Chondrocyte (in vitro differentiated cells): ENCODE data around the gene RFX4. TPM values are rescaled to one million over a fixed set of nuclear protein-coding genes. Genes with fewer than 3 reads are reported as not detected.
A peak's percentile ranks its signal among the peaks of the same experiment; 100 is the strongest.

Source experiments
- DNase-seq: peaks from one replicate; pipeline ENCODE4 v3.0.0; 2021; ENCODE audit warnings: mixed read lengths, low spot score
- H3K27ac Mint-ChIP-seq: one replicate; pipeline ENCODE4 v1.8.0; 2021; ENCODE audit warnings: mild to moderate bottlenecking, moderate library complexity, mixed read lengths; ENCODE audit not compliant: unreplicated experiment
- H3K27me3 Mint-ChIP-seq: 2 replicates; pipeline ENCODE4 v1.8.0; 2021; ENCODE audit warnings: low read depth, mixed read lengths
- H3K36me3 Mint-ChIP-seq: 2 replicates; pipeline ENCODE4 v1.8.0; 2021; ENCODE audit warnings: low read depth, mixed read lengths
- H3K4me1 Mint-ChIP-seq: 2 replicates; pipeline ENCODE4 v1.8.0; 2021; ENCODE audit warnings: low read depth, mild to moderate bottlenecking, mixed read lengths
- H3K4me3 Mint-ChIP-seq: one replicate; pipeline ENCODE4 v1.8.0; 2021; ENCODE audit warnings: mild to moderate bottlenecking, moderate library complexity, mixed read lengths; ENCODE audit not compliant: unreplicated experiment
- H3K9me3 Mint-ChIP-seq: 2 replicates; pipeline ENCODE4 v1.8.0; 2021; ENCODE audit warnings: low read depth, mixed read lengths
- long read RNA-seq: library from polyadenylated mRNA; stranded (forward); transcript quantifications from one replicate; pipeline ENCODE4 v2.0.0, GENCODE V29; 2021
- total RNA-seq: library from RNA; stranded (reverse); gene quantifications from 3 replicates; pipeline ENCODE4 v1.2.1, GENCODE V29; 2021
- TF ChIP-seq, protein P1 (sequence below): fragments of 200-600 bp; sonication (generic); IDR thresholded peaks from 2 replicates; pipeline ENCODE4 v1.5.0; 2021; ENCODE audit warnings: antibody characterized with exemption, mild to moderate bottlenecking, moderate library complexity

The RFX4 gene
- not detected in 3 replicates for total RNA-seq
- long read RNA-seq, partial matches to known transcripts = 0 of 1 reads
- long read RNA-seq, other reads (novel, unspliced or antisense) = 1 of 1 reads

DNA sequence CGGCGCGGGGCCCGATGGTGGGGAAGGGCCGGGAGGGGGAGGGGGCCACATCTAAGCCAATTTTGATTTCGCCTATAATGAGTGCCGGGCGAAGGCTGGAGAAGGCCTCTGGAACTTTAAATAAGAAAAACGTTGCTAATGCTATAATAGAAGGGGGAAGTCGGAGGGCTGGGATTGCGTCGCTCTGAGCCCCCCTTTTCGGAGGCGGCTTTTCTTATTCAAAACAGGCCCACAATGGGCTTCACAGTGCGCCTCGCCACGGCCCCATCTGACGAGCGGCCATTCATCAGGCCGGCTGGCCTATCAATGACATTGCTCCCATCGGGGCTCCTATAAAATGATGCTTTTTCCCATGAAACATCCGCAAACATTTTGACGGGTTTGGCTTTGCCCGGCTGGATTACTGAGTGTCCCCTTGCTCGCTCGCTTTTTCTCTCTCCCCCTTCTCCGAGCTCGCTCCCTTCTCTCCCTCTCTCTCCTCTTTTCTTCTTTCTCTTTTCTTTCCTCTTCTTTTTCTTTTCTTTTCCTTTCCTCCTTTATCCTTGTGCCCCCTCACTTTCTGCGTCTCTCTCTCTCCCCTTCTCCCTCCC lies at the start of gene RFX4:
TSS of gene RFX4 (plus strand) at position 364 of the 590 bp plus-strand sequence. CDS start 317 bp downstream, outside the sequence.
- DNase-seq = no peak
- Mint-ChIP-seq H3K27ac (no peak within 1 kb of the TSS), H3K9me3 (no peaks in the 10 kb centered on the region), H3K27me3 (peaks cover 82% of the 10 kb centered on the region), H3K36me3 (no peaks in the 10 kb centered on the region), H3K4me1 (peaks cover 47% of the 10 kb centered on the region), H3K4me3 (peak within 1 kb of the TSS; percentile 54)
- TF ChIP-seq, protein P1, sequence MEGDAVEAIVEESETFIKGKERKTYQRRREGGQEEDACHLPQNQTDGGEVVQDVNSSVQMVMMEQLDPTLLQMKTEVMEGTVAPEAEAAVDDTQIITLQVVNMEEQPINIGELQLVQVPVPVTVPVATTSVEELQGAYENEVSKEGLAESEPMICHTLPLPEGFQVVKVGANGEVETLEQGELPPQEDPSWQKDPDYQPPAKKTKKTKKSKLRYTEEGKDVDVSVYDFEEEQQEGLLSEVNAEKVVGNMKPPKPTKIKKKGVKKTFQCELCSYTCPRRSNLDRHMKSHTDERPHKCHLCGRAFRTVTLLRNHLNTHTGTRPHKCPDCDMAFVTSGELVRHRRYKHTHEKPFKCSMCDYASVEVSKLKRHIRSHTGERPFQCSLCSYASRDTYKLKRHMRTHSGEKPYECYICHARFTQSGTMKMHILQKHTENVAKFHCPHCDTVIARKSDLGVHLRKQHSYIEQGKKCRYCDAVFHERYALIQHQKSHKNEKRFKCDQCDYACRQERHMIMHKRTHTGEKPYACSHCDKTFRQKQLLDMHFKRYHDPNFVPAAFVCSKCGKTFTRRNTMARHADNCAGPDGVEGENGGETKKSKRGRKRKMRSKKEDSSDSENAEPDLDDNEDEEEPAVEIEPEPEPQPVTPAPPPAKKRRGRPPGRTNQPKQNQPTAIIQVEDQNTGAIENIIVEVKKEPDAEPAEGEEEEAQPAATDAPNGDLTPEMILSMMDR = no peak

DNA sequence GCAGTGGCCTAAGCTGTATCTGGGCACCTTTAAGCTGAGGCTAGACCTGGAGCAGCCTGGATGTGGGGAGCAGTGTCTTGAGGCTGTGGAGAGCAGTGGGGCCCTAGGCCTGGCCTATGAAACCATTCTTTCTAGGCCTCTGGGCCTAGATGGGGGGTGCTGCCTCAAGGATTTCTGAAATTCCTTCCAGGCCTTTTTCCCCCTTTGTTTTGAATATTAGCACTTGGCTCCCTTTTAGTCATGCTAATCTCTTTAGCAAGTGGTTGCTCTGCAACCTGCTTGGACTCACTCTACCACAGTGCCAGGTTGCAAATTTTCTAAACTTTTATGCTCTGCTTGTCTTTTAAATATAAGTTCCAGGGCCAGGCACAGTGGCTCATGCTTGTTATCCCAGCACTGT lies 41.6 kb upstream of the RFX4 start:
- no peak for DNase-seq
- peaks cover 1% of the 10 kb centered on the region for H3K27me3 Mint-ChIP-seq
- H3K9me3 Mint-ChIP-seq = peaks cover 8% of the 10 kb centered on the region
- no peak overlapping the region for H3K27ac Mint-ChIP-seq
- no peak overlapping the region for H3K4me3 Mint-ChIP-seq
- H3K4me1 Mint-ChIP-seq = no peaks in the 10 kb centered on the region
- H3K36me3 Mint-ChIP-seq = no peaks in the 10 kb centered on the region
- TF ChIP-seq, protein P1 = no peak

DNA sequence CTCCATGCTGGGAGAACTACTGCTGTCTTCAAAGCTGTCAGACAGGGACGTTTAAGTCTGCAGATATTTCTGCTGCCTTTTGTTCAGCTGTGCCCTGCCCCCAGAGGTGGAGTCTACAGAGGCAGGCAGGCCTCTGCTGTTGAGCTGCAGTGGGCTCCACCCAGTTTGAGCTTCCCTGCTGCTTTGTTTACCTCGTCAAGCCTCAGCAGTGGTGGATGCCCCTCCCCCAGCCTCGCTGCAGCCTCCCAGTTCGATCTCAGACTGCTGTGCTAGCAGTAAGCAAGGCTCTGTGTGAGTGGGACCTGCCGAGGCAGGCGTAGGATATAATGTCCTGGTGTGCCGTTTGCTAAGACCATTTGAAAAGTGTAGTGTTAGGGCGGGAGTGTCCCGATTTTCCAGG lies 31.4 kb upstream of the RFX4 start:
- Mint-ChIP-seq H3K27ac (no peak overlapping the region), H3K9me3 (peaks cover 20% of the 10 kb centered on the region), H3K4me1 (no peaks in the 10 kb centered on the region), H3K36me3 (peaks cover 4% of the 10 kb centered on the region), H3K27me3 (peaks cover 26% of the 10 kb centered on the region), H3K4me3 (no peak overlapping the region)
- DNase-seq = no peak
- TF ChIP-seq, protein P1 = no peak

DNA sequence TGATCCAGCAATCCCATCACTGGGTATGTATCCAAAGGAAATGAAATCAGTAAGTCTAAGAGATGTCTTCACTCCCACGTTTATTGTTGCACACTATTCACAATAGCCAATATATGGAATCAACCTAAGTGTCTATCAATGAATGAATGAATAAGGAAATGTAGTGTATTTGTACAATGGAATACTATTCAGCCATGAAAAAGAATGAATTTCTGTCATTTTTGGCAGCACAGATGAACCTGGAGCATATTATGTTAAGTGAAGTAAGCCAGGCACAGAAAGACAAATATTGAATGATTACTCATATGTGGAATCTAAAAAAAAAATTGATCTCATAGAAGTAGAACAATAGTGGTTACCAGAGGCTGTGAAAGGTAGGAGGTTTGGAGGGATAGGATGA lies 30.6 kb upstream of the RFX4 start:
- TF ChIP-seq, protein P1 = no peak
- Mint-ChIP-seq H3K4me1 (no peaks in the 10 kb centered on the region), H3K9me3 (peaks cover 18% of the 10 kb centered on the region), H3K36me3 (peaks cover 2% of the 10 kb centered on the region), H3K4me3 (no peak overlapping the region), H3K27me3 (peaks cover 28% of the 10 kb centered on the region), H3K27ac (no peak overlapping the region)
- DNase-seq = no peak

DNA sequence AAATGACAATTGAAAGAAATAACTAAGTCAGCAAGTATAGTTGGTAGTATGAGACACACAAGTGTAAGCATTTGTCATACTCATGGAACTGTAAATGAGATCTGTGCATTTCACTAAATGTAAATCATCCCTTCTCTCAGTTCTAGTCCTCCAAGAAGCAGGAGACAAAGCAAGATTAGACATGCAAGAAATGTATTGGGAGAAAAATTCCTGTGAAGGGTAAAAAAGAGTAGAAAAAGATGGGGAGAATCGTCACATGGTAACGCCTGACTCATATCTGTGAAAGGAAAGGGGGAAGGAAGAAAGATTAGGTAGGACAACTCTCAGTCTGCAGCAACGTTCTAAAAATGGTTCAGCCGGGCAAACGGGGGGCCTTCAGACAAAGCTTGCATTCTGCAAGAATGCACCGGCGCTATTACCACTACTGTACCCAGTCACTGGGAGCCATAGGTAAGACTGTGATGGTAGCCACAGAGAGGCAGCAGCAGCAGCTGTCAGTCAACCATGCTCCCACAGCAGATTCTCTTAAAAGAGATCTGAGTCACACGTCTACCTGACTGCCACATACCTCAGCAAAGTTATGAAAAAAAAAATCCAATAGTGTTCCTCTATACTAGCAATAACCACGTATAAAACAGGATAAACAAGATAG lies 18.0 kb upstream of the RFX4 start:
- H3K36me3 Mint-ChIP-seq = no peaks in the 10 kb centered on the region
- no peak overlapping the region for H3K4me3 Mint-ChIP-seq
- no peaks in the 10 kb centered on the region for H3K4me1 Mint-ChIP-seq
- peaks cover 9% of the 10 kb centered on the region for H3K9me3 Mint-ChIP-seq
- H3K27me3 Mint-ChIP-seq = peaks cover 40% of the 10 kb centered on the region
- DNase-seq = no peak
- TF ChIP-seq, protein P1 = no peak
- H3K27ac Mint-ChIP-seq = no peak overlapping the region
